ENCODE data around the gene PLPPR2. TPM values are rescaled to one million over a fixed set of nuclear protein-coding genes. Genes with fewer than 3 reads are reported as not detected.

Gene PLPPR2
- total and polyA plus RNA-seq, 2 of the 4 experiments (the other 2 are of a cell fraction): 3.9 to 45.2 TPM

- Histone ChIP-seq H2BK120ac (ENCODE audit: low read depth, low read length) (peak within 1 kb of the TSS; percentile 83), H2AFZ (replicated peaks; ENCODE audit: low read length, poor library complexity) (peak within 1 kb of the TSS; percentile 97), H3K27me3 (ENCODE audit: control insufficient read depth, insufficient read depth, low read length) (no peaks in the 10 kb centered on the region), H3K23ac (ENCODE audit: low read depth, low read length) (peak within 1 kb of the TSS; percentile 83; the same call in 1 of the 2 replicates), H4K20me1 (ENCODE audit: insufficient read depth, low read length) (peaks cover 9% of the 10 kb centered on the region; the same call in 1 of the 2 replicates), H4K8ac (ENCODE audit: low read depth in 2 of 2, low read length in 2 of 2) (peak within 1 kb of the TSS; percentile 84 to 92), H3K18ac (ENCODE audit: low read depth, low read length) (peak within 1 kb of the TSS; percentile 40), H3K4me2 (ENCODE audit: low read depth, low read length) (peak within 1 kb of the TSS; percentile 79), H2BK20ac (ENCODE audit: low read depth, low read length) (peak within 1 kb of the TSS; percentile 73), H3K56ac (ENCODE audit: extremely low read depth, insufficient read depth, low read length) (peak within 1 kb of the TSS; percentile 81), H3K27ac (ENCODE audit: insufficient read depth, low read length) (peak within 1 kb of the TSS; percentile 80), H3K4ac (ENCODE audit: low read depth, low read length) (peak within 1 kb of the TSS; percentile 94), H3K79me1 (ENCODE audit: low read depth in 1 of 2, low read length in 2 of 2) (peaks cover 10 to 23% of the 10 kb centered on the region in 2 experiments; a peak in 3 of 4 replicates), H3K14ac (replicated peaks; ENCODE audit: low read depth, low read length) (peak within 1 kb of the TSS; percentile 93), H2AK5ac (ENCODE audit: low read depth, low read length) (peak within 1 kb of the TSS; percentile 89), H4K91ac (ENCODE audit: insufficient read depth, low read depth, low read length) (peak within 1 kb of the TSS; percentile 87), H3K9me1 (ENCODE audit: insufficient read depth, low read length) (peaks cover 5% of the 10 kb centered on the region), H3K9ac (ENCODE audit: low read depth, low read length) (peak within 1 kb of the TSS; percentile 83), H3K36me3 (ENCODE audit: control insufficient read depth, insufficient read depth, low read length) (0 out of 2 replicates have a peak, but pooled peaks cover 1% of the 10 kb centered on the region), H2AK9ac (replicated peaks; ENCODE audit: low read depth, low read length, poor library complexity) (peak within 1 kb of the TSS; percentile 87), H2BK5ac (ENCODE audit: low read depth, low read length, poor library complexity, severe bottlenecking) (peak within 1 kb of the TSS; percentile 68), H3K4me3 (ENCODE audit: insufficient read depth, low read depth, low read length) (peak within 1 kb of the TSS; percentile 73), H3K9me3 (ENCODE audit: control insufficient read depth, insufficient read depth, low read length) (peaks cover 8% of the 10 kb centered on the region; the same call in 1 of the 2 replicates), H2BK15ac (ENCODE audit: low read depth, low read length) (peak within 1 kb of the TSS; percentile 53), H4K5ac (ENCODE audit: low read depth, low read length) (peak within 1 kb of the TSS; percentile 59), H3K4me1 (ENCODE audit: control insufficient read depth, insufficient read depth, low read length) (peaks cover 8% of the 10 kb centered on the region)
- in situ Hi-C loops (cut with MboI; ENCODE audit: low sequenced_read_pairs) (no loop called here), dilution Hi-C loops (cut with HindIII; ENCODE audit: low sequenced_read_pairs, unreplicated experiment) (no loop called here), intact Hi-C loops (cut with micrococcal nuclease) (loop anchor here (1.0 kb wide), 1 partner anchor 89 kb away; the partner anchor contains the start of genes ODAD3 and PRKCSH)
- no TSS peak for BruUV-seq (replicated peaks)
- peak; percentile 99 for DNase-seq
- CTCF ChIA-PET: interaction anchor here (0.5 to 1.3 kb wide), 2 partner anchors 37 to 45 kb away, joined by 4 to 5 read pairs; no protein-coding TSS in a partner anchor
- POLR2A ChIA-PET (ENCODE audit: unreplicated experiment): interaction anchor here (0.6 kb wide), 1 partner anchor 68 kb away, joined by 6 read pairs; no protein-coding TSS in a partner anchor
- ATAC-seq (ENCODE audit: low read depth): peak; percentile 96
- 0% methylated on average over 11 of the region's 50 CpGs; no CpG with 5 or more reads in 1 of the 2 experiments for WGBS, 2 experiments (ENCODE audit: extremely low coverage in 2 of 2, insufficient read length in 1 of 2)
- TF ChIP-seq MXI1 (IDR thresholded peaks at IDR 0.05; ENCODE audit: borderline replicate concordance, low read depth, low read length): 0 out of 2 replicates have a peak, but pooled peaks have one; percentile 9
- TF ChIP-seq CTCF (conservative IDR thresholded peaks at IDR 0.05; ENCODE audit: low read depth, low read length): 0 out of 2 replicates have a peak, but pooled peaks have one; percentile 22
- TF ChIP-seq NFE2L2 (IDR thresholded peaks at IDR 0.05; ENCODE audit: low read depth, low read length): no peak; the same call in 1 of the 2 replicates
- peak; percentile 17; the same call in 1 of the 2 replicates for TF ChIP-seq RAD21 (IDR thresholded peaks at IDR 0.05; ENCODE audit: low read length)
- 0 out of 2 replicates have a peak, but pooled peaks have one; percentile 29 for TF ChIP-seq USF2 (IDR thresholded peaks at IDR 0.05; ENCODE audit: low read depth, low read length)
- peak; percentile 96 for TF ChIP-seq CEBPB (IDR thresholded peaks at IDR 0.05; ENCODE audit: low read depth, low read length)
- TF ChIP-seq MAZ (IDR thresholded peaks at IDR 0.05; ENCODE audit: borderline replicate concordance, low read depth, low read length): peak; percentile 29; the same call in 1 of the 2 replicates
- no peak; the same call in 1 of the 2 replicates for TF ChIP-seq RFX5 (IDR thresholded peaks at IDR 0.05; ENCODE audit: low read depth, low read length)
- TF ChIP-seq CHD1 (IDR thresholded peaks at IDR 0.05; ENCODE audit: low read depth, low read length): no peak
- no peak for TF ChIP-seq MAFK (IDR thresholded peaks at IDR 0.05; ENCODE audit: low read depth, low read length)
- peak; percentile 37; the same call in 1 of the 2 replicates for TF ChIP-seq FOS (IDR thresholded peaks at IDR 0.05; ENCODE audit: low read depth, low read length)
- TF ChIP-seq POLR2A (IDR thresholded peaks at IDR 0.05; ENCODE audit: low read depth, low read length): peak; percentile 67
- TF ChIP-seq RCOR1 (IDR thresholded peaks at IDR 0.05; ENCODE audit: insufficient replicate concordance, low read length): peak; percentile 84
Observed at GRCh38 chr19:11346104-11346940, 8.9 kb upstream of the PLPPR2 start, which contains the start of the genes CCDC159 and TMEM205. CCDC159 (plus strand) TSS chr19:11346519; CDS start chr19:11346607, 88 bp downstream. TMEM205 (minus strand) TSS chr19:11346268; CDS start chr19:11345619, 649 bp downstream.
